GM10266 (cell line): ENCODE results near the gene VSIG10.
A peak's percentile ranks its signal among the peaks of the same experiment; 100 is the strongest.

Experiments used
- DNase-seq: peaks from one replicate; pipeline ENCODE4 v3.0.0; 2012; ENCODE audit errors: extremely low spot score
- TF ChIP-seq, protein P1 (sequence below): IDR thresholded peaks from 2 replicates; pipeline ENCODE4 v1.5.1; 2012; ENCODE audit warnings: mild to moderate bottlenecking, low read depth; ENCODE audit not compliant: control insufficient read depth, insufficient read depth; ENCODE audit errors: missing control alignments

Gene VSIG10

DNA sequence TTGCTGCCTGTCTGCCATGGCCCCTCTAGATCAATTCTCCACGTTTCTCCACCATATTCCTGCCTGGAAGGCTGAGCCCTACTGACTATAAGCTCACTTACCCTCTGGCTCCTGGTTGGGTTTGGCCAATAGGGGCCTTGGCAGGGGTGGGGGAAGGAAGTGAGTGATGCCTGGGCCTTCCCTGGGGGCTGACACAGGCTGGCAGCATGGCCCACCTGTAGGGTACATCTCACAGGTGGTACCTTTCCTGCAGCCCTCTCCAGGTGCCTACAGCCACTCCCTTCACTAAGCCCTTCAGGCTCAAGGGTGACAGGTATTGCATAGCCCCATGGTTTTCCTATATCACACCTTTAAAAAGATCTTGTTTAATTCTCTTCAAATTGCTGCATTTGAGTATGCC, 83.8 kb downstream of the VSIG10 start:
- no peak for DNase-seq
- TF ChIP-seq, protein P1, sequence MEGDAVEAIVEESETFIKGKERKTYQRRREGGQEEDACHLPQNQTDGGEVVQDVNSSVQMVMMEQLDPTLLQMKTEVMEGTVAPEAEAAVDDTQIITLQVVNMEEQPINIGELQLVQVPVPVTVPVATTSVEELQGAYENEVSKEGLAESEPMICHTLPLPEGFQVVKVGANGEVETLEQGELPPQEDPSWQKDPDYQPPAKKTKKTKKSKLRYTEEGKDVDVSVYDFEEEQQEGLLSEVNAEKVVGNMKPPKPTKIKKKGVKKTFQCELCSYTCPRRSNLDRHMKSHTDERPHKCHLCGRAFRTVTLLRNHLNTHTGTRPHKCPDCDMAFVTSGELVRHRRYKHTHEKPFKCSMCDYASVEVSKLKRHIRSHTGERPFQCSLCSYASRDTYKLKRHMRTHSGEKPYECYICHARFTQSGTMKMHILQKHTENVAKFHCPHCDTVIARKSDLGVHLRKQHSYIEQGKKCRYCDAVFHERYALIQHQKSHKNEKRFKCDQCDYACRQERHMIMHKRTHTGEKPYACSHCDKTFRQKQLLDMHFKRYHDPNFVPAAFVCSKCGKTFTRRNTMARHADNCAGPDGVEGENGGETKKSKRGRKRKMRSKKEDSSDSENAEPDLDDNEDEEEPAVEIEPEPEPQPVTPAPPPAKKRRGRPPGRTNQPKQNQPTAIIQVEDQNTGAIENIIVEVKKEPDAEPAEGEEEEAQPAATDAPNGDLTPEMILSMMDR: no peak

DNA sequence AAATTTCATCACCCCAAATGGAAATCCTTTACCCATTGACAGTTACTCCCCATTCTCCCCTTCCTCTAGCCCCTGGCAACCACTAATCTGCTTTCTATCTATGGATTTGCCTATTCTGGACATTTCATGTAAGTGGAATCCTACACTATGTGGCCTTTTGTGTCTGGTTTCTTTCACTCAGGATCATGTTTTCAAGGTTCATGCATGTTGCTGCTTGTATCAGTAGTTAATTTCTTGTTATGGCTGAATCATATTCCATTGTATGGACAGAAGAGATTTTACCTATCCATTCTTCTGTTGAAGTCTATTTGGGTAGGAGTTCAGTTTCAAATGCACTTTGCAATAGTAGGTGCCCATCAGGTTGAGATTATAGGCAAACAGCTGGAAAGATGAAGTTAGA, 85.9 kb downstream of the VSIG10 start:
- TF ChIP-seq, protein P1: no peak
- DNase-seq: no peak

DNA sequence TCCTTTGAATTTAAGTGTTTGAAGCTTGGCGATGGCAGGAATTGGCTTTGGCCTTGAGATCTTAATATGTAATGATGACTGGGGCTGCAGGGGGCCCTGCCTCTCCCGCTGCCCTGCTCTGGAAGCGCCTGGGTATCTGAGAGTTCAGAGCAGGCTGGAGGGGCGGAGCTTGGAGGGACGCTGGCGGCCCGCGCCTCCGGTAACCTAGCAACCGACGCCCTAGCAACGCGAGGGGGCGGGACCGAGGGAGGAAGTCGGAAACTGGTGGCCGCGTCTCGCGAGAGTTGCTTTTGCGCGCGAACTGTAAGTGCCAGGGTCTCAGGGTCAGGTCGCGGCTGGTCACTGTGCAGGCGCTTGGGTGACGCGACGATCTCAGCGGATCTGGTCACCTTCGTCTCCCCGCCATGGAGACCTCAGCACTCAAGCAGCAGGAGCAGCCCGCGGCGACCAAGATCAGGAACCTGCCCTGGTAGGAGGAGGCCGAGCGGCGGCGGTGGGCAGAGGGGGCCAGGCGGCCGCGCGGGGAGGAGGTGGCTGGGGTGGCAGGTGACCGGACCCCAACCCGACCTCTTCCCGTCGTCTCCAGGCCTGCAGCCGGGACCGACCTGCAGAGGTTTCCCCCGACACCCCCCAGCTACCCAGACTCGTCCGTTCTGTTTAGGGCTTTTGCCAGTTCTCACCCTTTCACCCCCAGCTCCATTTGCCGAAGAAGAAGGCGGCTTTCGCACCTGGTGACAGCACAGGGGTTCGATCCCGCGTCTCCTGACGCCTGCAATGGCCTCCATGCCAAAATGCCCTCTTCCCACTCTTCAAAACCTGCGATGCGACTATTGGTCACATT, 87.2 kb downstream of the VSIG10 start, which contains the start of gene RFC5:
Gene RFC5, plus strand, starts transcription at position 280 of the 841 bp plus-strand sequence. Its CDS starts 125 bp downstream, at position 405.
- DNase-seq: peak; percentile 97
- TF ChIP-seq, protein P1: no peak

DNA sequence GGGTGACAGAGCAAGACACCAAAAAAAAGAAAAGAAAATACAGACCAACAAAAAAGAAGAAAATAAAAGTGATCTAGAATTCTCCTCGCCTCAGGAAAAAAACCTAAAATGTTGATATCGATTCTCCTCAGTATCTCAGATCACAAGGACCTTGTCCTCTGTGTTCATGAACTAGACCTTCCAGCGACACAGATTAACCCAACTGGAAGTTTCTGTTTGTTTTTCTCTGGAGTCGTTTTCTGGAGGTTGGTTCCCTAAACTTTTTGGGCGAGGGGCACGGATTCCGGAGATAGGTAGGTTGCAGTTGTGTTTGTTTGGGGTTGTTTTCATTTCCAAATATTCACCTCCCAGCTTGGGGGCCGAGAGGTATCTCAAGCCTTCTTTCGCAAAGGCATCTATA, 87.9 kb downstream of the VSIG10 start:
- DNase-seq: no peak

DNA sequence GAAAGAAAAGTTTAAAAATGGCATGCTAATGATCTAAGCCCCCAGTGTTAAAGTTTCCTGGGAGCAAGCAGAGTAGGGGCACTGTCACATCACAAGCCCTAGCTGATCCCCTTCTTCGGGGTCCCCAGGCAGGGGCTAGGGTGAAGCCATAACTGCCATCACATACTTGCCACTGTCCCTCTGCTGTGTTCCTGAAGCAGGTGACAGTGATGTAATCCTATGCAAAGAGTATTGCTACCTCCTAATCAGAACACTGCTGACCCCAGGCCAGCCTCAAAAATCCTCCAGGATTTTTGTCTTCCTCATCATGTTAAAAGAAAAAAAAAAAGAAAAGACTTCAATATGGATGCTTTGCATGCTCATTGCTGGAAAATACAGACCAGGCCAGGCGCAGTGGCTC, 88.5 kb downstream of the VSIG10 start:
- TF ChIP-seq, protein P1: no peak
- no peak for DNase-seq

More for the DNA sequence above, 87.9 kb downstream of the VSIG10 start:
- TF ChIP-seq, protein P1: no peak
